Head of caudate nucleus (tissue), 42 donors: ENCODE results near the gene ALDOC.

ENCODE experiments used
- DNase-seq, 42 donors: peaks; one replicate each; pipeline versions ENCODE4 v3.0.0 to v3.0.0-alpha.2; 2020 to 2021; ENCODE audit warnings: mixed read lengths in 7 of 42
- intact Hi-C: fragments of 100-400 bp; cut with DNase I; formaldehyde crosslinking; loops from one replicate; pipeline ENCODE4 v1.15.0; 2022

The ALDOC gene

DNA sequence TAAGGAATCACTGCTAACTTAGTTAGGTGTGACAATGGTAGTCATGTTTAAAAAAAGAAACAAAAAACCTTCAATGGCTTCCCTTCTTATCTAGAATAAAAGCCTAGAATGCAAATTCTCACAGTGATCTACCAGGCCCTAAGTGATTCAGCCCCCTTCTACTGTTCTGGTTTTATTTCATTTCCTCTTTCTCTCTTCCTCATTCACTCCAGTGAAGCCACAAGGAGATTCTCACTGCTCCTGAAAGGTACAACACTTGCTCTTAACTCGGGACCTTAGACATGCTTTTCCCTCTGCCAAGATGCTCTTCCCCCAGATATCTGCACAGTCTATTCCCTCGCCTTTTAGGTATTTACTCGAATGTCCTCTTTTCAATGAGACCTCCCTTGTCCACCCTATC lies 9.1 kb downstream of the ALDOC start:
- no peak for DNase-seq
- intact Hi-C loops = no loop called here

DNA sequence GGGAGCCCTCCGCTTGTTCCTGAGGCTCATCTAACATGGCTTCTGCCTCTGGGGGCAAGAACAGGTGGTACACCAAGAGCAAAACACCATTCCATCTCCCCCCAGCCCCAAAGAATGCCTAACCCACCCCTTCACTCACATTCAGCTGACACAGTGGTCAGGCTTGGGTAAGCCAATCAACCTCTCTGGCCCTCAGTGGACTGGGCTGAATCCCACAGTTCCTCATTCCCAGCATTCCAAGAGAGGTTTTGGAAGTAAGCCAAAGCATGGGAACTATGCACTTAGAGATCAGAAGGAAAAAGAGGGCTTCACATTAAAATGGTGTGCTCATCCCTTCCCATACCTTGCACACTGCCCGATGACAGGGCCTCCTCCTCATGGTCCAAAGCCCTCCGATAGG lies 13.2 kb downstream of the ALDOC start:
- DNase-seq = no peak
- intact Hi-C loops = no loop called here

DNA sequence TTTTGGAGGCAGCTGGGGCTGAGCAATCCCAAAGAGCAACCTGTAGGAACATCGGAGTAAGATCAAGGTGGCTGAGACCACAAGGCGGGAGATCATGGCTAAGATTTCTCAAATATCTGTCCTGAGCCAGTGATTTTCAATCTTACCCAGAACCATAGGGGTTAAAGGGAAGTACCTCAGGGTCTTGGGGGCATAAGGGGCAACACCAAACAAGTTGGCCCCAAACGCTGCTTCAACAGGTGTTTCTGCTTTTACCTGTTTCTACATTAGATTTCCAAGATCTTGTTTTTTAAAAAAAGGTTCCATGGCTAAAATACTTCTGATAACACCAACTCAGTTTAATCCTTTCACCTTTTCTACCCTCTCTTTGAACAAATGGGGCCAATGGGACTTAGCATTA lies 21.7 kb downstream of the ALDOC start:
- DNase-seq = no peak
- intact Hi-C loops = loop anchor here (2.0 kb wide), 1 partner anchor 30 kb away; no protein-coding TSS in a partner anchor

DNA sequence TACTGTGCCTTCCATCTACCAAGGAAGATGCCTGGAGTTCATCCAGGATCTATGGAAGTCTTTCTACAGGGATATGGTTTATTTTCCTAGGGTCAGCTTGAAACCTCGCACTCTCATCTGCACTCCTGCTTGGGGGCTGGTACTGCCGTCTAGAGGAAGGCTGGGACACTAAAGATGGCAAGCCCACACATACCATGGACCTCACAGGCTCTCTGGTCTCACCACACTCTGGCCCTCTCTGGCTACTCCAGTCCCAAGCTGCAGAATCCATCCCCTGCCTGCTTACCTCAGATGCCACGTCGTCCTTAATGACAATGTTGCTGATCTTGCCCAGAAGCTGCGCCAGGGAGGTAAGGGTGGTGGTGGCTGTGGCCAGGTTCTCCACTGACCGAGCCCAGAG lies 22.1 kb downstream of the ALDOC start:
- DNase-seq = no peak

DNA sequence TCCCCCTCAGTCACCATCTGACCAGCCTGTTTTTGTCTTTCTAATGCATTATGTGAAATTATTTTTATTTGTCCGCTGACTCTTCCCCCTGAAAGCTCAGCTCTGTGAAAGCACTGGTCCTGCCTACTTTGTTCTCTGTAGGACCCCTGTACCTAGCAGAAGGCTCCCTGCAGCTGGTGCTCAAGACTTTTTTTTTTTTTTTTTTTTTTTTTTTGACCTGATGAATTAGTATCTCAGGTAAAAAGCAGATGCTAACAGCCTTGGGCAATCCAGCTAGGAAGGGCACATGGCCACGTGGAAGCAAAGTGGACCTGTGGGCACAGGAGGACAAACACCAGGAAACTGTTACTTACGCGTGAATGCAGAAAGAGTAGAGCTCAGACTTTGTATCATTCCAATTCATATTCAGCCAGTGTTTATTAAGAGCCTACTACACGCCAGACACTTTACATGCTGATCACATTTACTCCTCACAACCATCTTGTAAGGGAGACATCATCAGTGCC lies 23.6 kb downstream of the ALDOC start:
- intact Hi-C loops = no loop called here

More for the DNA sequence above, 22.1 kb downstream of the ALDOC start:
- intact Hi-C loops = loop anchor here (2.0 kb wide), 1 partner anchor 30 kb away; no protein-coding TSS in a partner anchor

DNA sequence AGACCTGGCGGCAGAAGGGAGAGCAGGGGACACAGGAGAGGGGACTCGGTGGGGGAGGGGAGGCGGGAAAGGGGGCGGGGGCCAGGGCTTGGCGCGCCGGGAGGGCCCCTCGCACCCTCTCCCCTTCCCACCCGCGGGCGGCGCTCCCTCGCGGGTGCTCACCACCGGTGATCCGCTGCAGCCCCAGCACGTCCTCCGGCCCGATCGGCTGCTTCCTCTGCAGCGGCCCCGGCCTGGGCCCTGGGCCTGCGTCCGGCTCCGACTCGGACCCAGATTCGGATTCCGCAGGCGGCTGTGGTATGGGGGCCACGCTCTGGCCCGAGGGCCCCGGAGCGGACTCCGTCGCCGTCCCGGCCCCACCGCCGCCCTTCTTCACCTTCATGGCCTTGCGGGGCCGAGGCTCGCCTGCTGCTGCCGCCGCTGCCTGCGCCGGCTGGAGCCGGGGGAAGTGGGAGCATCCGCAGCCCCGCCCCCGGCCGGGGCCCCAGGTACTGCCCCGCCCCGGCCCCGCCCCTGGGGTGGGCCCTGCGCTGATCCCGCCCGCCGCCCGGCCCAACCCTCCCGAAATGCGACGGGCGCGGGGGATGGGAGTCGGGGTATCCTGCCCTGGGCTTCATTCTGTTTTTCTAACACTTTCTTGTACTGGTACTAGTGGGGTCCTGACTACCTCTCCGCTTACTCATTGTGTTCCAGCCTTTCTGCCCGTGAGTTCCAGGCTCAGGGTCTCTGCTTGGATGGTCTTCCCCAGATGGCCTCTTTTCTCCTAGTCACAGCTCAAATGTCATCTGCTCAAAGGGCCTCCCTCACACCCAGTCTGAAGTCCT lies 24.3 kb downstream of the ALDOC start, which contains the start of gene UNC119:
TSS of gene UNC119 (minus strand) at position 449 of the 824 bp plus-strand sequence. CDS start at position 382, 67 bp downstream.
- DNase-seq = peak in 41 of 42 donors; percentile 41 to 90 (median 79)
- intact Hi-C loops = no loop called here

More for the DNA sequence above, 23.6 kb downstream of the ALDOC start:
- no peak for DNase-seq

DNA sequence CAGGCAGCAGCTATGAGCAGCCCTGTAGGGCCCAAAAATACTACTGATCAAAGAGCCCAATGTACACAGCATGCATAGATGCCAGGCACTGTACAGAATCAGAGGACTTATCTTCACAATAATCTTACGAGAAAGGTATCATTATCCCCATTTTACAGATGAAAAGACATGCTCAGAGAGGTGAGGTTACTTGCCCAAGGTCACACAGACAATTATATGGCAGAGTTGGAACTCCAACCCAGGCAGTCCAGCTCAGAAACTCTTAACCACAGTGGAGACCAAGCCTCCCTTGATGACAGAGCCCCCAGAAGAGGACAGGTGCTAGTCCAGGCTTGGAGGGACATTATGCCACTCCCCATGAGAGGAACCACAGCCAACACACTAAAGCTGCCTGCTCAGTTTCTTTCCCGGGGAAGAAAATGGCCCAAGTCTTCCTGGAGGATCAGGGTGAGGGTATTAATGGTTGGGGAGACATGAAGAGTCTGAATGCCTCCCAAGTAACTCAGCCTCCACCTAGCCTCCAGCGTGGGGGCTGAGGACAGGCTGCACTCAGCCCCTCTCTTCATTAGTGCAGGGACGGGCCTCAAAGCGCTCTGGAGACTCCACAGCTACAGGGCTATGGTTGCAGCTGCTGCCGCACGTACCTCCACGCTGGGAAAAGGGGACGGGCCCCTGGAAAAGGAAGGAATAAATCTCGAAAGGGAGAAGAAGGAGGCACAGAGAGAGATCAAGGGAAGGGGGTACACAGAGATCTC lies 25.1 kb downstream of the ALDOC start:
- intact Hi-C loops = no loop called here
- DNase-seq = peak in 10 of 42 donors; percentile 20 to 51 (median 32)

DNA sequence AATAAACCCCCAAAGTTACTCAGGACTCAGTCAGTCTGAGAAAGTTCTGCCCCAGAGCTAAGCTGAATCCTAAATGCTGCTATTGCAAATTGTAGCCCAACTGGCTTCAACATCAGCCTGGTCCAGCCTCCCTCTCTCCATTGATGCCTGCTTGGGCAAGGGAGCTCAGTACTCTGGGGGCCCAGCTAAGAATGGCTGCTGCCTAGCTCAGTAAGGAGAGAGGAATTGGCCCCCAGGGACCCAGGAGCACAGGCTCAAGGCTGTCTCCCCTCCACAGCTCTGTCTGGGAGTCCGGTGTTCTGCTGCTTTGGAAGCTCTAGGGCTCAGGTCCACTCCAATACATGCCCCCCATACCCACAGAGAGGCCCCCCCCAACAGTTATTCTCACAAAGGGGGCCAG lies 25.8 kb downstream of the ALDOC start:
- intact Hi-C loops = no loop called here
- DNase-seq = no peak

DNA sequence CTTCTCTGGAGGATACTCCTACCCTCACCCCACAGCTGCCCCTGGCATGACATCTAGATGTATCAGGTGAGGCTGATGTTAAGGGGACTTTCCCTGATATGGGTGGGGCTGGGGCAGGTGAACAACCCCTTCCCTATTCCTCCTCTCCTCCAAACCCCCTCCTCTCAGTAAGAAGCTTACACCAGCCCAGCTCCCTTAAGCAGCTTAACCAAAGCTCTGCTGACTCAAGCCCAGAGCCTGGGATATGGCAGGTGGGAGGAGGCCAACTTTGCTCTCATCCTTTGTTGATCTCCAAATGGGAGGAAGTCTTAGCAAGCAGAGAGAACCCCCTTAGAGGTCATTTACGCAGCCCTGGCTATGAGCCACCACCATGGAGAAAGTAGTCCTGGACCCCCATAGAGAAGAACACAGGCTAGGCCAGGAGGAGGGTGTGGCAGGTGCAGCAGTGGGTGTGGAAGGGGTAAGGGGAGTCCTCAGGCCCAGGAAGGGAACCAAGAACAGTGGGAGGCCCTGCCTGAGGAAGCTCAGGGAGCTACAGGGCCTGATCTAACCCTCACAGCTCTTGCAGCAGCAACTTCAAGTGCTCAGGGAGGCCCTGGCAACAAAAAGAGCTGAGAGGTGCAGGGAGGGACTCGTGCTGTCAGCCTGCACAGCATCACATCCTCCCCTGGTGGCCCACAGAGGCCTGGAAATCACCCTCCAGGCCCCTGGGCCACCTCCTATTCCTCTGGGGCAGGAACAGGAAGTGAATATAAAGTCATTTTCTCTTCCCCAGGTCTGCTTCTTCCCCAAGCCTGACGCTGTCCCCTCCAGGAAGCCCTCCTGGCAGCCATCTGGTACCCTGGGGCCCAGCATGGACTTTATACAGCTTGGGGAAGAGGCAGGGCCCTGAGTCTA lies 27.2 kb downstream of the ALDOC start:
- intact Hi-C loops = no loop called here
- DNase-seq = no peak

DNA sequence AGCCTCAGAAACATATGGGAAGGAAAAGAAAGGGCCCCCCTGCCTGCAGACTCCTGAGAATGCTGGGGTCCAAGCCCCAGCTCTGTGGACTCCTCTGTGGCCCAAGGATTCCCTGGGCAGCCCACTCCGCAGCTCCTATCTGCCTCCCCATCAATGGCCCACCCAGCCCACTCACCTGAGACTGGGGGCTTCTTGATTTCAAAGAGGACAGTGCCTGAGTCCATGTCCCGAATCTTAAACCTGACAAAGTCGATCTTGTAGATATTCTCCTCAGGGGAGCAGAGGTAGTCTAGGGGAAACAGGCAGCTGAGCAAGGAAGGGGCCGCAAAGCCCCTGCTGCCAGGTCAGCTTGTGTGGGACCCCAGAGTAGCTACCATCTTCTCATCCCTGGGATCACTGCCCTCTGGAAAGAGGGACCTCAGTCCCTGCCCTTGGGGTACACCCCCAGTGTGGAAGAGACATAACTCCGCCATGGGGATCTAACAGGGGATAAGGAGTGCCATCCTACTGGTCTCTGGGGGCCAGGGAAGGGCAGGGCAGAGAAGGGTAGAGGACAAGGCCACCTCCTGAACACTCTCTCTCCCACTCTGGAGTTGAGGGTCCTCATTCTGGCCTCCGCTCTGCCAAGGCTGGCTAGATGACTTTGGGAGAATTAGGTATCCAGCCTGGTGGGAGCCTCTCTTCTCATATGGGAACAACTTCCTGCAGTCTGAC lies 28.1 kb downstream of the ALDOC start:
- DNase-seq = no peak
- intact Hi-C loops = no loop called here

DNA sequence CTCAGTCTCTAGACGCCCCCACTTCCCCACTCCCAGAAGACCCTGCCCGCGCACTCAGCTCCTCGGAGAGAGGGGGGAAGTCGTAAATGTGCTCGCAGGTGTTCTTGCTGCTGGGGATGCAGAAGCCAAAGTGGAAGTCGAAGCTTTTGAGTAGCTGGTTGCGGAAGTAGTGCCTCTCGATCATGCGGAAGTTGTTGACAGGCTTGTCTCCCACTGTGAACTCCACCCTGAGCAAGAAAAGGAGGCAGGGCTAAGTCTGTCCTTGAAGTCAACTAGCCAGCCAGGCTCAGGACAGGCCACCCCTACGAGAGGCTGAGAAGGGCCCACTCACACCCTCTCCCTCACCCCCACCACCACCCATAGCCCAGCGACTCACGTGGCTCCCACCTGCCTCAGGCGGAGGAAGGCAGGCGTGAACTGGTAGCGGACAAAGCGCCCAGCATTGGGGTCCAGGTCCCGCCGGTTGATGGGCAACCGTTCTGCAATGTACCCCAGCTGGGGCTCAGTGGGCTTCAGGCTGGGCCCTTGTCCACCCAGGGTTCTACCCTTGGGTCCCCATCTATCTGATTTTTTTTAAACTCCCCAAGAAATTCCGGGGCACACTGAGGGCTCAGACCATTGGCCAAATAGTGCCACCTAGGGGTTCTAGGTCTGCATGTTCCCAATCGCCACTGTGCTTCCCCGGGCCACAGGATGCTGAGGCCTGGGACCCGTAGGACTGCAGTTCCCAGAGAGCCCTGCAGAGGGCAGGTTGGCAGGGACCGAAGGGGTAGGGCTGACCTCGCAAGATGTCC lies 28.9 kb downstream of the ALDOC start:
- intact Hi-C loops = no loop called here
- peak in 41 of 42 donors; percentile 43 to 87 (median 72) for DNase-seq

DNA sequence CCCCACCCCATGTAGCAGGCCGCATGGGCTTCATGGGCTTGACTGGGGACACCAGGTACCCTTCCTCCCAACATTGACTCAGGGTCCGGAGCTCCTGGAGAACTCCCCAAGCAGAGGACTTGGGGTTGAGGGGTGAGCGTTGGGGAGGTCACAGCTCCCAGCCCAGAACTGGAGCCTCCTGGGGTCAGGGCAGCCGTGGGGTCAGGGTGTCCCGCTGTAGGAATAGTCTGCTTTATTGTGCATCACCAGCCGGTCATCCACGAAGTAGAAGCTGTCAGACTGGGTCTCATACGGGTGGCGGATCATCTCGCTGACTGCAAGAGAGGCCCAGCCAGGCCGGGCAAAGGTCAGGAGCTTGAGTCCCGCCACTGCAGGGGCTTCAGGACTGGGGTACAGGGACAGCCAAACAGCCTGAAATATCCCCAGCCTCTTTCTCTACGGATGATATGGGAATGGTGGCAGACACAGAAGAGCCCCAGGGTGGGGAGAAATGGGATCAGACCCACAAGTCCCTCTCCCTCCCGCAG lies 29.5 kb downstream of the ALDOC start:
- no peak for DNase-seq
- intact Hi-C loops = no loop called here

DNA sequence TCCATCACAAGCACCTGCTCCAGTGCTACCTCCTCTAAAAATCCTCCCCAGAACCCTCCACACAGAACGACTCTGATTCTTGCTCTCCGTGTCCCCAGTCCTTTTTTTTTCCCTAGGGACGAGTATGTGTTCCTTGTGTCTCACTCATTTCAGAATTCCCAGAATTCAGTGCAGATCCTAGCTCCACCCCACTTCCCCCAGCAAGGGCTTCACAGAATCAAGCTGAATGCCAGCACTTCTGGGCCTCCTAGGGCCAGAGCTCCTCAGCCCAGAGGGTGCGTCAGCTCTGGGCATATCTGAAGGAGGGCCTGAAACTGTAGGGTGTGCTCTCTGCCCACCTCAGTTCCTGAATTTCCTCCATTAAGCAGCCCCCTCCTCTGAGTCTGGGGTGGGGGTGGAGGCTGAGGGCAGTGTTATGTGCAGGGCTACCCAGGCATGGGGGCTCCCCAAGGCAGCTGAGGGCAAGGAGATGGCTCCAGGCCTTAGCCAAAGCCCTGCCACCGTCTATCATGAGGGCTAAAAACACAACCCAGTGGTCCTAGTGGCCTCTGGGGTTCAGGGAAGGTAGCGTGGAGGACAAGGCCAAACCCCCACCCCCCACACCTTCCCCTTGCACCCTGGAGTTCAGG lies 30.8 kb downstream of the ALDOC start:
- intact Hi-C loops = no loop called here
- DNase-seq = no peak

DNA sequence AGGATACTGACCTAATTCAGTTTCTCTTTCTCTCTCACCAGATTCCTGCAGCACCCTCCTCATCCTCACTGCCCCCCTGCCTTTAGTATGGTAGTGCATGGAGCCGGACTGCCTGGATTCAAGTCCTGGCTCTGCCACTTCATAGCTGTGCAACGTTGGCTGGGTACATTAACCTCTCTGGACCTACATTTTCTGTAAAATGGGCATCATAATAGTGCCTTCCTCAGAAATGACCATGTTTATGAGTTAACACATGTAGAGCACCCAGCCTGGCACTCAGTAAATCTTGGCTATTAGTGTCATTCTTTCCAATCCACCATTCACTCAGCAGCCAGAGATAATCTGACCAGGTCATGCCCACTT lies 31.6 kb downstream of the ALDOC start:
- intact Hi-C loops = no loop called here
- no peak for DNase-seq

DNA sequence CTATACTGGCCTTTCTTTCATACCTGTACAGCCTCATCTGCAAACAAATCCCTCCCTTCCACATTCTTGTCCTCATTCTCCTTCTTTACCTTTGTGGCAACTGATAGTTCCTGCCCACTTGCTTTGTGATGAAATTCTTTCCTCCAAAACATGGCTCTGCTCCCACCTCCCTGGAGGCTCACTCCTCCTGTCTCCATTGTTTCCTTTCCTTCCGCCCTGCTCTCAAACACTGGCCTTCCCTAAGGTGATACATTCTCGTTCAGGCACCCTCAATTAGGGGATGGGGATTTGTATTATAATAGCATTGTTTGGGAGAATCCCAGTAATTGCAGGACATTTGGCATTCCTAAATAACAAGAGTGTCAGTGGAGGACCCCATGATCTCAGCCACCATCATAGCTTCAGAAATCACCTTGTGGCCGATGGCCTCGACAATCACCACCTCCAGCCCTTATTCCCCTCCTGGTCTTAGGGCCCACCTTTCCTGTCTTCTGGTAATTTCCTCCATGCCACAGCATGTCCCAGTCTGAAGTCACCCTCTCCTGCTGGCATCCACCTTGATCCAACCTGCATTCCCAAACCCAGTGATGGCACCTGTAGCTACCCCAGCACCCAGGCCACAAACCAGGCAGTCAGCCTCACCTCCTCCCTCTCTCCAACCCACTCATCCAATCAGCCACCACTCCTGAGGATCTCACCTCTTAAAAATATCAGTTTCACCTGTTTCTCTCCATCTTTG lies 32.1 kb downstream of the ALDOC start:
- intact Hi-C loops = no loop called here
- DNase-seq = no peak

DNA sequence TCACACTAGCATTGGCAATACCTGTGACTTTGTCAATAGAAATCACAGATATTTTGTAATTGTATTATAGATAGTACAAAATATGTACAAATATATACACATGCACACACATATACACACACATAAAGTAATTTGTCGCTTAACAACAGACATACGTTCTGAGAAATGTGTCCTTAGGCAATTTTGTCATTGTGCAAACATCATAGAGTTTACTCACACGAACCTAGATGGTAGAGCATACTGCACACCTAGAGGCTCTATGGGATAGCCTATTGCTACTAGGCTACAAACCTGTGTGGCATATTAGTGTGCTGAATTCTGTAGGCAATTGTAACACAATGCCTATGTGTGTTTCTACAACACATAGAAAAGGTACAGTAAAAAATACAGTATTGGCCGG lies 35.3 kb downstream of the ALDOC start:
- intact Hi-C loops = no loop called here
- DNase-seq = no peak
